CD4-positive, alpha-beta T cell treated with Interleukin-1 beta for 1 hour (primary cell): ENCODE results near the gene PLPPR3.
"Not testable (repeated sequence)": the region's sequence is repeated elsewhere in the genome, so short reads cannot be mapped to it uniquely, and the experiment has no call there.

Experiments
- DNase-seq, 2 donors: peaks; one replicate each; pipeline ENCODE4 v3.0.0-alpha.2; 2020 to 2022

Gene PLPPR3

GRCh38 chr19:825897-826644 is 4.3 kb upstream of the PLPPR3 start:
- DNase-seq, result no peak

GRCh38 chr19:824885-825284 is 3.1 kb upstream of the PLPPR3 start:
- no peak for DNase-seq

DNA sequence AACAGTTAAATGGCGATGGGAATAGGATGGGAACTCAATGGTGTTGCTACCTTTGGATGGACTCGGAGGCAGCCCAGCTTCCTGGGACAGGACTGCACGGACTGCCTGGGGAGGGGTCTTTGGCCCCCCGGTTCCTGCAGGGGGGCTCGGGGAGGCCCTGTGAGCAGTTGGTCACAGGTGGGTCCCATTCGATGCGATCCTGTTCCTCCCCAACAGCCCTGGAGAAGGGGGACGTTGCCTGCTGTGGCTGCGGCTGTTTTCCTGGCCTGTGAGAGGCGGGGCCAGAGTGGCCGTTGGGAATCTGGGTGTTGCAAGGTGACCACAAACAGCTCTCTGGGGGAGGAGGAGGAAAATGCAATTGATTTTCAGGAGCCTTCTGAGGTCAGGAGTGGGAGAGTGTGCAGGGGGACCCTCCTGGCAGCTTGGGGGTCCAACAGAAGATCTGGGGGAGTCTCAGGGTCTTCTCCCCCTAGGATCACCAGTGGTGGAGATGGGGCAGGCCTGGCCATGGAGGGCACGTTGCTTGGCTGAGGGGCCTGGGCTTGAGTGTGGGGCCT is 1.9 kb upstream of the PLPPR3 start:
- no peak for DNase-seq

DNA sequence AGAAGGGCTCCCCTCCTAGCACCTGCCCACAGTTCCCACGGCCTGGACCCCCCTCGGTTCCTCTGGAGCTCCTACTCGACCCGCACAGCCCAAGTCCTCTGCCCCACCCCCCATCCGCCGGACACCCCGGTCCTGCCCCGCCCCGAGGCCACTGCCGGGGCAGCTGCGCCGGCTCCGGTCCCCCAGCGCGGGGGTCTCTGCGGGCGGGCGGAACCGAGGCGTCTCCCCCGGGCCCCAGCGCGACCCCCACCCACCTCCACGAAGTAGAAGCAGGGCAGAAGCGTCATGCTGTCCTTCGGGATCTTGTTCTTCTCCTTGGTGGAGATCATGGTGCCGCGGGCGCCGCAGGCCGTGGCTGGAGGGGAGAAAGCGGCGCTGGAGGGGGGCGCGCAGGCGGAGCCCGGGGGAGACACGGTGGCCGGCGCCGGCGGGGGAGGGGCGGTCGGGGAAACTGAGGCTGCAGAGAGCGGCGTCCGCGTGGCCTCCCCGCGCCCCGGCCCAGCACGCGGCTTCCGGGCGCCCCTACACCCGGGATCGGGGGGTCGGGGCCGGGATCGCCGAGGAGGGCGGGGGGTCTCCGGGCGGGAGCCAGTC is 427 bp downstream of the PLPPR3 start:
- no peak for DNase-seq

GRCh38 chr19:820212-820611 is 1.5 kb downstream of the PLPPR3 start:
- DNase-seq, result not testable (repeated sequence)

GRCh38 chr19:816500-816857 is 5.3 kb downstream of the PLPPR3 start:
- DNase-seq, result no peak

DNA sequence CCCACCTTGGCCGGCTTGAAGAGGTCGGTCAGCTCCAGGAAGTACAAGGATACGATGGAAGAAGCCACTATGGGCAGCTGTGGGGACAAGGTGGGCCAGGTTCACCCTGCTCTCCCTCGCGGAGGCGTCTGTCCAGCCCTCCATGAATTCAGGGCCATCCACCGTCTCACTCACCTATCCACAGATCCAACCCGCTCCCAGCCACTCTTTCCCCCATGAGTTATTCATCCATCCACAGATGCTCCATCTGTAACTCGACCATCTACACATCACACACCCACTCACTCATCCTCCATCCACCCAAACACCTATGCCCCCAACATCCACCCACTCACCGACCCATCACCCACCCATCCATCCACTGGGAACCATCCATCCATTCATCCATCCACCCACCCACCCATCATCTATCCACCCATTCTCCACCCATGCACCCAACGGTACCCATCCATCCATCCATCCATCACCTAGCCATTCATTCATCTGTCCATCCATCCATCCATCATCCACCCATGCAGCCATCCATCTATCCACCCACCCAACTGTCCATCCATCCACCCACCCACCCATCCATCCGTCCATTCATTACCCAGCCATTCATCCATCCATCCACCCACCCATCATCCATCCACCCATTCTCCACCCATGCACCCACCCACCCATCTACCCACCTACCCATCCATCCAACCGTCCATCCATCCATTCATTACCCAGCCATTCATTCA is 5.8 kb downstream of the PLPPR3 start:
- DNase-seq, result no peak

GRCh38 chr19:815079-815774 is 6.5 kb downstream of the PLPPR3 start:
- no peak for DNase-seq

GRCh38 chr19:814152-815078 is 7.3 kb downstream of the PLPPR3 start:
- no peak for DNase-seq

GRCh38 chr19:813219-814151 is 8.3 kb downstream of the PLPPR3 start:
- DNase-seq, result no peak

GRCh38 chr19:812747-813218 is 9.0 kb downstream of the PLPPR3 start:
- DNase-seq, result no peak

DNA sequence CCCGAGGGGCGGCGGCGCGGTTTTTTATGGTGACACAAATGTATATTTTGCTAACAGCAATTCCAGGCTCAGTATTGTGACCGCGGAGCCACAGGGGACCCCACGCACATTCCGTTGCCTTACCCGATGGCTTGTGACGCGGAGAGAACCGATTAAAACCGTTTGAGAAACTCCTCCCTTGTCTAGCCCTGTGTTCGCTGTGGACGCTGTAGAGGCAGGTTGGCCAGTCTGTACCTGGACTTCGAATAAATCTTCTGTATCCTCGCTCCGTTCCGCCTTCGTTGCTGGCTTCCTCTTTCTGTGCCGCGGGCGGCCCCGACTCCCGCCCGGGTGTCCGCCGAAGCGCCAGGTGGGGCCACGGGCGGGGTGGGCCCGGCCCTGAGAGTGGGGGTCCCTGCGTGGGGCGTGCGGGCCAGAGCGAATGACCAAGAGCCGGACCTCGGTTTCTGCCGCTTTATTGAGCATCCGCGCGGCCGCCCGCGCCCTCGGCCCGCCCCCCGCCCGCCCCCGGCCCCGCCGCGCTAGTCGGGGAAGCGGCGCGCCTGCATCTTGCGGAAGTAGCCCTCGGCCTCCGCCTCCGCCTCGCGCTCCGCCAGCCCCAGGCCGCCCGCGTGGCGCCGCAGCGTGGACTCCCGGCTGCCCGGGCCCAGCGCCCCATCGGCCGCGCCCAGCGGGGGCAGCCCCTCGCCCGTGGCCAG is 9.6 kb downstream of the PLPPR3 start:
- DNase-seq, result no peak

GRCh38 chr19:811506-812048 is 10.2 kb downstream of the PLPPR3 start:
- no peak for DNase-seq

GRCh38 chr19:810883-811489 is 10.8 kb downstream of the PLPPR3 start:
- DNase-seq, result no peak

DNA sequence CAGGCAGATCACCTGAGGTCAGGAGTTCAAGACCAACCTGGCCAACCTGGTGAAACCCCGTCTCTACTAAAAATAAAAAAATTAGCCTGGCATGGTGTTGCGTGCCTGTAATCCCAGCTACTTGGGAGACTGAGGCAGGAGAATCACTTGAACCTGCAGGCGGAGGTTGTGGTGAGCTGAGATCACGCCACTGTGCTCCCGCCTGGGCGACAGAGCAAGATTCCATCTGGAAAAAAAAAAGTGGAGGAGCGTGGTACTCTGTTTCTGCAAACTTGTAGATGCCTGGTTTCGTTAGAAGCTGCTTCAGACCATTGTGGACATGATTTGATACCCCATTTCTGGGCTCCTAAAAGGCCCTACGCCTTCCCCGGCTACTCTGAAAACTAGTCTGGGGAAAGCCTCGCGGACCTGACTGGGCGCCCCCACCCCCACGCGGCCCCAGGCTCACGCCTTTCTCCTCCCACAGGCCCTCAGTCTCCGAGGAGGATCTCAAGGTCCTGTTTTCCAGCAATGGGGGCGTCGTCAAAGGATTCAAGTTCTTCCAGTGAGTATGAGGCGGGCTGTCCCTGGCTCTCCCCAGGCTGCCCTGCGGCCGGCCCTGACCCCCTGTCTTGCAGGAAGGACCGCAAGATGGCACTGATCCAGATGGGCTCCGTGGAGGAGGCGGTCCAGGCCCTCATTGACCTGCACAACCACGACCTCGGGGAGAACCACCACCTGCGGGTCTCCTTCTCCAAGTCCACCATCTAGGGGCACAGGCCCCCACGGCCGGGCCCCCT is 11.5 kb downstream of the PLPPR3 start:
- DNase-seq, result no peak

DNA sequence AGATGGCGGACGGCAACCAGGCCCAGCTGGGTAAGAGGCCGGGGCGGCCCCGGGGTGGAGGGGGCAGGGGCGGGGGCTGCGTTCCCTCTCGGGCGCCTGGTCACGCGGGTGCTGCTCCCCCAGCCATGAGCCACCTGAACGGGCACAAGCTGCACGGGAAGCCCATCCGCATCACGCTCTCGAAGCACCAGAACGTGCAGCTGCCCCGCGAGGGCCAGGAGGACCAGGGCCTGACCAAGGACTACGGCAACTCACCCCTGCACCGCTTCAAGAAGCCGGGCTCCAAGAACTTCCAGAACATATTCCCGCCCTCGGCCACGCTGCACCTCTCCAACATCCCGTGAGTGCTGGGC is 13.4 kb downstream of the PLPPR3 start:
- no peak for DNase-seq

- no peak for DNase-seq
Observed at GRCh38 chr19:807627-808422, 13.9 kb downstream of the PLPPR3 start.
